CD8-positive, alpha-beta memory T cell (primary cell): ENCODE data around the gene HAUS3. TPM values are rescaled to one million over a fixed set of nuclear protein-coding genes. Genes with fewer than 3 reads are reported as not detected.

Experiments used
- CTCF ChIA-PET: fragments of 350-600 bp; sonication (Branson Sonifier 250); formaldehyde crosslinking; loops from one replicate; lab custom pipeline; 2021; ENCODE audit warnings: antibody characterized with exemption; lab: Charles Lee
- POLR2A ChIA-PET: fragments of 350-600 bp; sonication (Branson Sonifier 250); formaldehyde crosslinking; loops from one replicate; lab custom pipeline; 2021; ENCODE audit warnings: antibody characterized with exemption; lab: Charles Lee
- DNase-seq, 5 donors: peaks; one replicate each; pipeline versions ENCODE4 v3.0.0 to v3.0.0-alpha.2; 2020 to 2022; ENCODE audit warnings: mixed read lengths in 1 of 5
- H3K27ac ChIP-seq: one replicate; pipeline ENCODE4 v1.7.0; 2013; ENCODE audit warnings: low read depth, mild to moderate bottlenecking, low read length, moderate library complexity
- H3K27me3 ChIP-seq: 2 replicates; pipeline ENCODE4 v1.7.0; 2013; ENCODE audit warnings: low read length, mild to moderate bottlenecking; ENCODE audit not compliant: insufficient read depth, poor library complexity, severe bottlenecking
- H3K36me3 ChIP-seq: 2 replicates; pipeline ENCODE4 v1.7.0; 2013; ENCODE audit warnings: mild to moderate bottlenecking, low read length, moderate library complexity; ENCODE audit not compliant: insufficient read depth
- H3K4me1 ChIP-seq: 2 replicates; pipeline ENCODE4 v1.7.0; 2013; ENCODE audit warnings: mild to moderate bottlenecking, low read length, moderate library complexity; ENCODE audit not compliant: insufficient read depth
- H3K4me3 ChIP-seq: 2 replicates; pipeline ENCODE4 v1.7.0; 2013; ENCODE audit warnings: mild to moderate bottlenecking, low read length
- H3K9me3 ChIP-seq: 2 replicates; pipeline ENCODE4 v1.7.0; 2013; ENCODE audit warnings: mild to moderate bottlenecking, low read length
- H3K27ac Mint-ChIP-seq, 8 donors: one replicate each; pipeline ENCODE4 v1.8.0; 2020 to 2021; ENCODE audit warnings: mixed read lengths in 8 of 8, mild to moderate bottlenecking in 6 of 8, inconsistent platforms in 3 of 8, moderate library complexity in 3 of 8
- H3K27me3 Mint-ChIP-seq, 2 donors: one replicate each; pipeline ENCODE4 v1.8.0; 2020 to 2021; ENCODE audit warnings: mixed read lengths in 2 of 2, mild to moderate bottlenecking in 1 of 2, moderate library complexity in 1 of 2
- H3K36me3 Mint-ChIP-seq, 3 donors: one replicate each; pipeline ENCODE4 v1.8.0; 2020 to 2021; ENCODE audit warnings: mixed read lengths in 3 of 3, inconsistent platforms in 1 of 3, mild to moderate bottlenecking in 1 of 3
- H3K4me1 Mint-ChIP-seq, 3 donors: one replicate each; pipeline ENCODE4 v1.8.0; 2020 to 2021; ENCODE audit warnings: mixed read lengths in 3 of 3, inconsistent platforms in 1 of 3, mild to moderate bottlenecking in 1 of 3
- H3K4me3 Mint-ChIP-seq, 7 donors: one replicate each; pipeline ENCODE4 v1.8.0; 2020 to 2021; ENCODE audit warnings: mixed read lengths in 7 of 7, mild to moderate bottlenecking in 6 of 7, moderate library complexity in 4 of 7, inconsistent platforms in 2 of 7
- H3K9me3 Mint-ChIP-seq, 5 donors: one replicate each; pipeline ENCODE4 v1.8.0; 2020 to 2022; ENCODE audit warnings: mixed read lengths in 5 of 5, mild to moderate bottlenecking in 3 of 5, moderate library complexity in 2 of 5, inconsistent platforms in 1 of 5
- polyA plus RNA-seq: library from polyadenylated mRNA; unstranded; fragments of 300-500 nt; fragmentation: Illumina TruSeq; gene quantifications from one replicate; pipeline ENCODE4 v1.2.3, GENCODE V29; 2021
- total RNA-seq, 2 experiments: library from RNA; stranded (reverse); gene quantifications; one replicate each; pipeline ENCODE4 v1.2.3, GENCODE V29; 2021

The HAUS3 gene
- total and polyA plus RNA-seq, 3 experiments from 2014 or later: 23.8 to 26.6 (median 23.9) TPM

DNA sequence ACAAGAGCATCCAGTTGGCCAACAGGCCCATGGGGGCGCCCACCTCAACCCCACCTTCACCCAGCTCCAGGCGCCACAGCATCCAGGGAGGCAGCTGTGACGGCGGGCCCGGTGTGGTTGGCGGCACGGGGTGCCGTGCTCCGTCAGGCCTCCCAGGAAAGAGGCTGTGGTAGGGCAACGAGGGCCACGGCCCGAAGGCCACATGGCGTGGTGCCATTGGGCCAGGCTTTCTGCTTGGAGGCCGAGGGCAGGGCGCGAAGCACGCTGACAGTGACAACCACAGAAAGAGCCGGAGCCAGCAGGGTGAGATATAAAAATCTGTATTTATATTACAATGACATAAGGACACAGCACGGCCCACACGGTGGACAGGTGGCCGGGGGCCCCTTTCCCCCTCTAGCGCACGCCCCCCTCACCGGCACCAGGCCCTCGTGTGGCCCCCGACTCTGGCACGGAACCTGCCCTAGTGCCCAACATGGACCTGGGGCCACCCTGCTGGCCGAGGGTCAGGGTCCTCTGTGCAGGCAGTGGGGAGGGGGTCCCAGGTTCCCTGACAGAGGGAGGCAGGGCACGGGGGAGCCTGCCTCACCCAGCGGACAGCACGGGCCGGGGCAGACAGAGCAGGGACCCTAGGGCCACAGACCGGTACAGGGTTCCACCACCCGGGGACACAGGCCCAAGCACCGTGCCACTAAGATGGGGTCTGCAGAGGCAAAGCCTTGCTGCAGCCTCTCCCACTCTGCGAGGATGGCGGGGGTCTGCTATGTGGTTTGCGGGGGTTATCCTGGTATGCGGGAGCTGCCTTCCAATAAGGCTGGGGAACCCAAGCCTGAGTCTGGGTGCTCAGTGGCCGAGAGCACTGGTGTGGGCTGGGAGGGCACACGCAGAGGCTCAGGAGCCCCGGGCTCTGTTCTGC is 5.5 kb upstream of the HAUS3 start:
- Mint-ChIP-seq H3K27ac (peak overlapping the region in 5 of 8 donors; percentile 17 to 71 (median 60)), H3K36me3 (peaks cover 0 to 34% (median 0%) of the 10 kb centered on the region in 3 donors), H3K4me1 (peaks cover 16 to 23% (median 22%) of the 10 kb centered on the region in 3 donors), H3K27me3 (peaks cover 0 to 2% of the 10 kb centered on the region in 2 donors), H3K4me3 (no peak overlapping the region), H3K9me3 (no peaks in the 10 kb centered on the region)
- POLR2A ChIA-PET: no interaction called here
- no peak for DNase-seq
- no peaks in the 10 kb centered on the region for H3K36me3 ChIP-seq
- H3K4me1 ChIP-seq: no peaks in the 10 kb centered on the region
- no peak overlapping the region for H3K27ac ChIP-seq
- CTCF ChIA-PET: no interaction called here
- no peaks in the 10 kb centered on the region for H3K9me3 ChIP-seq
- H3K4me3 ChIP-seq: no peak overlapping the region
- no peaks in the 10 kb centered on the region for H3K27me3 ChIP-seq

GRCh38 chr4:2246384-2247127 is 4.6 kb upstream of the HAUS3 start:
- Histone ChIP-seq H3K27ac (no peak overlapping the region), H3K27me3 (no peaks in the 10 kb centered on the region), H3K4me1 (no peaks in the 10 kb centered on the region), H3K9me3 (no peaks in the 10 kb centered on the region), H3K4me3 (no peak overlapping the region), H3K36me3 (no peaks in the 10 kb centered on the region)
- H3K4me1 Mint-ChIP-seq: peaks cover 18 to 28% (median 22%) of the 10 kb centered on the region in 3 donors
- ChIA-PET CTCF (no interaction called here), POLR2A (no interaction called here)
- no peaks in the 10 kb centered on the region for H3K9me3 Mint-ChIP-seq
- H3K27ac Mint-ChIP-seq: peak overlapping the region in 3 of 8 donors; percentile 27 to 61 (median 45)
- no peak overlapping the region for H3K4me3 Mint-ChIP-seq
- DNase-seq: no peak
- H3K27me3 Mint-ChIP-seq: peaks cover 0 to 2% of the 10 kb centered on the region in 2 donors
- H3K36me3 Mint-ChIP-seq: peaks cover 0 to 28% (median 0%) of the 10 kb centered on the region in 3 donors

- DNase-seq: no peak
Observed at GRCh38 chr4:2245787-2246275, 3.9 kb upstream of the HAUS3 start.

GRCh38 chr4:2245057-2245786 is 3.3 kb upstream of the HAUS3 start:
- Mint-ChIP-seq H3K4me3 (peak overlapping the region in 1 of 7 donors; percentile 45), H3K9me3 (no peaks in the 10 kb centered on the region), H3K36me3 (peaks cover 0 to 32% (median 0%) of the 10 kb centered on the region in 3 donors), H3K27me3 (peaks cover 0 to 2% of the 10 kb centered on the region in 2 donors), H3K27ac (peak overlapping the region; percentile 20 to 96 (median 69)), H3K4me1 (peaks cover 29 to 41% (median 32%) of the 10 kb centered on the region in 3 donors)
- H3K9me3 ChIP-seq: no peaks in the 10 kb centered on the region
- DNase-seq: no peak
- no peak overlapping the region for H3K4me3 ChIP-seq
- no peak overlapping the region for H3K27ac ChIP-seq
- CTCF ChIA-PET: no interaction called here
- no peaks in the 10 kb centered on the region for H3K27me3 ChIP-seq
- POLR2A ChIA-PET: interaction anchor here (1.1 kb wide), 1 partner anchor 17 kb away, joined by 3 read pairs; the partner anchor contains the start of gene MXD4
- no peaks in the 10 kb centered on the region for H3K36me3 ChIP-seq
- peaks cover 9% of the 10 kb centered on the region for H3K4me1 ChIP-seq

More at GRCh38 chr4:2245787-2246275, 3.9 kb upstream of the HAUS3 start:
- peaks cover 0 to 2% of the 10 kb centered on the region in 2 donors for H3K27me3 Mint-ChIP-seq
- no peaks in the 10 kb centered on the region for H3K36me3 ChIP-seq
- no peaks in the 10 kb centered on the region for H3K9me3 Mint-ChIP-seq
- H3K4me3 ChIP-seq: no peak overlapping the region
- peak overlapping the region in 1 of 7 donors; percentile 45 for H3K4me3 Mint-ChIP-seq
- no peaks in the 10 kb centered on the region for H3K27me3 ChIP-seq
- no peak overlapping the region for H3K27ac ChIP-seq
- ChIA-PET CTCF (no interaction called here), POLR2A (no interaction called here)
- peak overlapping the region in 7 of 8 donors; percentile 20 to 96 (median 69) for H3K27ac Mint-ChIP-seq
- H3K9me3 ChIP-seq: no peaks in the 10 kb centered on the region
- H3K36me3 Mint-ChIP-seq: peaks cover 0 to 30% (median 0%) of the 10 kb centered on the region in 3 donors
- peaks cover 23 to 35% (median 26%) of the 10 kb centered on the region in 3 donors for H3K4me1 Mint-ChIP-seq
- peaks cover 3% of the 10 kb centered on the region for H3K4me1 ChIP-seq

- Mint-ChIP-seq H3K4me3 (peak overlapping the region in 1 of 7 donors; percentile 41), H3K27ac (peak overlapping the region; percentile 25 to 90 (median 72)), H3K4me1 (peaks cover 41 to 53% (median 44%) of the 10 kb centered on the region in 3 donors), H3K27me3 (peaks cover 0 to 2% of the 10 kb centered on the region in 2 donors), H3K36me3 (peaks cover 0 to 30% (median 4%) of the 10 kb centered on the region in 3 donors), H3K9me3 (no peaks in the 10 kb centered on the region)
- H3K4me3 ChIP-seq: no peak overlapping the region
- H3K4me1 ChIP-seq: peaks cover 21% of the 10 kb centered on the region
- no peak overlapping the region for H3K27ac ChIP-seq
- no peaks in the 10 kb centered on the region for H3K27me3 ChIP-seq
- H3K9me3 ChIP-seq: no peaks in the 10 kb centered on the region
- DNase-seq: no peak
- no peaks in the 10 kb centered on the region for H3K36me3 ChIP-seq
- POLR2A ChIA-PET: interaction anchor here (1.1 kb wide), 1 partner anchor 18 kb away, joined by 3 read pairs; the partner anchor contains the start of gene MXD4
- CTCF ChIA-PET: no interaction called here
Observed at GRCh38 chr4:2243681-2244380, 1.9 kb upstream of the HAUS3 start.

GRCh38 chr4:2241003-2241402 is 918 bp downstream of the HAUS3 start:
- peaks cover 56 to 77% (median 71%) of the 10 kb centered on the region in 3 donors for H3K4me1 Mint-ChIP-seq
- peak overlapping the region; percentile 81 for H3K4me3 ChIP-seq

More at GRCh38 chr4:2241003-2241402, 918 bp downstream of the HAUS3 start:
- Histone ChIP-seq H3K27ac (peak overlapping the region; percentile 89), H3K36me3 (peaks cover 4% of the 10 kb centered on the region), H3K9me3 (no peaks in the 10 kb centered on the region), H3K4me1 (peaks cover 39% of the 10 kb centered on the region), H3K27me3 (no peaks in the 10 kb centered on the region)
- Mint-ChIP-seq H3K27me3 (no peaks in the 10 kb centered on the region), H3K4me3 (peak overlapping the region; percentile 88 to 95 (median 93)), H3K36me3 (peaks cover 0 to 44% (median 4%) of the 10 kb centered on the region in 3 donors), H3K27ac (peak overlapping the region; percentile 90 to 98 (median 92)), H3K9me3 (no peaks in the 10 kb centered on the region)
- ChIA-PET CTCF (interaction anchor here (1.2 to 2.6 kb wide), 6 partner anchors 21 to 228 kb away, joined by 3 to 17 read pairs (median 6); partner anchors contain the start of genes CFAP99, MXD4, RNF4 and ZFYVE28), POLR2A (interaction anchor here (0.5 to 2.5 kb wide), 9 partner anchors 19 to 486 kb away, joined by 3 to 29 read pairs (median 6); partner anchors contain the start of genes MXD4 and RNF4)
- DNase-seq: peak in 2 of 5 donors; percentile 54 to 62
